A549 (cell line): Measurements from ENCODE around the gene OR2AT4.

Experiments used
- CHD2 ChIP-seq: fragments of 150-350 bp; IDR thresholded peaks from 2 replicates; pipeline ENCODE4 v1.6.1; 2014; ENCODE audit warnings: low read length; ENCODE audit not compliant: partially characterized antibody
- EHF ChIP-seq: fragments of 250-450 bp; sonication (Bioruptor Pico); IDR thresholded peaks from 2 replicates; pipeline ENCODE4 v1.5.0; 2020; ENCODE audit warnings: mild to moderate bottlenecking
- EHMT2 ChIP-seq: fragments of 200-600 bp; sonication (generic); IDR thresholded peaks from 2 replicates; pipeline ENCODE4 v1.6.1; 2016; ENCODE audit warnings: antibody characterized with exemption, low read depth, mild to moderate bottlenecking, moderate library complexity
- EP300 ChIP-seq, 2 experiments: fragments of >200 bp; sonication (Bioruptor Twin); formaldehyde crosslinking; IDR thresholded peaks; 2 replicates in 1 of 2; 3 replicates in 1 of 2; pipeline ENCODE4 v1.6.1; 2016 to 2017
- HDAC2 ChIP-seq: fragments of 200-600 bp; sonication (generic); IDR thresholded peaks from 2 replicates; pipeline ENCODE4 v1.6.1; 2016
- KDM1A ChIP-seq: fragments of 200-600 bp; sonication (generic); IDR thresholded peaks from 2 replicates; pipeline ENCODE4 v1.6.1; 2016; ENCODE audit warnings: low read depth, mild to moderate bottlenecking
- KDM5A ChIP-seq: fragments of 200-600 bp; sonication (generic); IDR thresholded peaks from 2 replicates; pipeline ENCODE4 v1.6.1; 2016; ENCODE audit warnings: antibody characterized with exemption, mild to moderate bottlenecking
- POLR2A ChIP-seq: IDR thresholded peaks from 2 replicates; pipeline ENCODE4 v1.6.1; 2012; ENCODE audit warnings: mild to moderate bottlenecking, low read length
- TF ChIP-seq, protein P1 (sequence below): fragments of >200 bp; sonication (Bioruptor Twin); formaldehyde crosslinking; IDR thresholded peaks from 3 replicates; pipeline ENCODE4 v1.5.1; 2016

DNA sequence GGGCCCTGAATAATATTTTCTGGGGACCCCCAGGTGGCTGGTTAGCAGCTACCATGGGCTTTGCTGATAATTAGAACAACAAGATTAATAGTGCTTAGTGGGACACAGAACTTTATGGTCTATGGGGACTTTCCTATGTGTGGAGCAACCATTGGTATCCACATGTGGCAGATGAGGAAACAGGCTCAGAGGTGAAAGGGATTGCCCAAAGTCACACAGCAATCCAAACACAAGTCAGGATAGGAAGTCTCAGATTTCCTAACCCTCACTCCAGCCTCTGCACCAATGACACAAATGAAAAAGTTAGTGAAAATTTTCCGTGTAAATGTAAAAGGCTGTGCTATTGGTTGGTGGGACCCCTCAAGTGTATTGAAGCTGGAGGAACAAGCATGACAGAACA, 39.0 kb upstream of the OR2AT4 start:
- TF ChIP-seq, protein P1, sequence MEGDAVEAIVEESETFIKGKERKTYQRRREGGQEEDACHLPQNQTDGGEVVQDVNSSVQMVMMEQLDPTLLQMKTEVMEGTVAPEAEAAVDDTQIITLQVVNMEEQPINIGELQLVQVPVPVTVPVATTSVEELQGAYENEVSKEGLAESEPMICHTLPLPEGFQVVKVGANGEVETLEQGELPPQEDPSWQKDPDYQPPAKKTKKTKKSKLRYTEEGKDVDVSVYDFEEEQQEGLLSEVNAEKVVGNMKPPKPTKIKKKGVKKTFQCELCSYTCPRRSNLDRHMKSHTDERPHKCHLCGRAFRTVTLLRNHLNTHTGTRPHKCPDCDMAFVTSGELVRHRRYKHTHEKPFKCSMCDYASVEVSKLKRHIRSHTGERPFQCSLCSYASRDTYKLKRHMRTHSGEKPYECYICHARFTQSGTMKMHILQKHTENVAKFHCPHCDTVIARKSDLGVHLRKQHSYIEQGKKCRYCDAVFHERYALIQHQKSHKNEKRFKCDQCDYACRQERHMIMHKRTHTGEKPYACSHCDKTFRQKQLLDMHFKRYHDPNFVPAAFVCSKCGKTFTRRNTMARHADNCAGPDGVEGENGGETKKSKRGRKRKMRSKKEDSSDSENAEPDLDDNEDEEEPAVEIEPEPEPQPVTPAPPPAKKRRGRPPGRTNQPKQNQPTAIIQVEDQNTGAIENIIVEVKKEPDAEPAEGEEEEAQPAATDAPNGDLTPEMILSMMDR = no peak
- TF ChIP-seq HDAC2 (no peak), EHMT2 (no peak), KDM1A (no peak), POLR2A (no peak), EHF (CRISPR knock-in tag) (no peak), CHD2 (no peak), KDM5A (no peak), EP300 (IDR thresholded peaks at IDR 0.05) (no peak)
